A673 (cell line): ENCODE results near the gene NUDCD2.

Experiments used
- EZH2 ChIP-seq: fragments of 200-600 bp; sonication (generic); IDR thresholded peaks from 2 replicates; pipeline ENCODE4 v1.6.1; 2017; ENCODE audit warnings: borderline replicate concordance, low read depth, mild to moderate bottlenecking, mixed read lengths, antibody characterized with exemption, low read length; ENCODE audit not compliant: poor library complexity, severe bottlenecking
- TF ChIP-seq, protein P1 (sequence below): fragments of 300-800, 200-600 bp; sonication (generic); conservative IDR thresholded peaks from 2 replicates; pipeline ENCODE4 v1.5.1; 2017; ENCODE audit warnings: low read depth, mild to moderate bottlenecking, antibody characterized with exemption, low read length, moderate library complexity, mixed read lengths

DNA sequence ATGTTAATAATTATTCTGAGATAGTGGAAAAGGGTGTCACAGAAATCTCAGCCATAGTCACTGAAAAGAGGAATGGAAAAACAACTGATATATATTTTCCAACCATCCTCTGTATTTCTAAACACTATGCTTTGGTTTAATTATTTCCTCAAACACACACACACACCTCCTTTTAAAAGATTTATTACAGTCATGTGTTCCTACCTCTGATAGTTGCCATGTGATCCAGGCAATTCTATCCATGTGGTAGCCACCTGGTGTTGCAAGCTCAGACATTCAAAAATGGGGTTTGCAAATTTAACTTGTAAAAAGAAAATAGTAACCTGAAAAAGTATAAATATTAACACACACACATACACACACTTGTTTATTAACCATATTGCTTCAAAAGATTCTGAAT is 62.5 kb downstream of the NUDCD2 start:
- TF ChIP-seq, protein P1, sequence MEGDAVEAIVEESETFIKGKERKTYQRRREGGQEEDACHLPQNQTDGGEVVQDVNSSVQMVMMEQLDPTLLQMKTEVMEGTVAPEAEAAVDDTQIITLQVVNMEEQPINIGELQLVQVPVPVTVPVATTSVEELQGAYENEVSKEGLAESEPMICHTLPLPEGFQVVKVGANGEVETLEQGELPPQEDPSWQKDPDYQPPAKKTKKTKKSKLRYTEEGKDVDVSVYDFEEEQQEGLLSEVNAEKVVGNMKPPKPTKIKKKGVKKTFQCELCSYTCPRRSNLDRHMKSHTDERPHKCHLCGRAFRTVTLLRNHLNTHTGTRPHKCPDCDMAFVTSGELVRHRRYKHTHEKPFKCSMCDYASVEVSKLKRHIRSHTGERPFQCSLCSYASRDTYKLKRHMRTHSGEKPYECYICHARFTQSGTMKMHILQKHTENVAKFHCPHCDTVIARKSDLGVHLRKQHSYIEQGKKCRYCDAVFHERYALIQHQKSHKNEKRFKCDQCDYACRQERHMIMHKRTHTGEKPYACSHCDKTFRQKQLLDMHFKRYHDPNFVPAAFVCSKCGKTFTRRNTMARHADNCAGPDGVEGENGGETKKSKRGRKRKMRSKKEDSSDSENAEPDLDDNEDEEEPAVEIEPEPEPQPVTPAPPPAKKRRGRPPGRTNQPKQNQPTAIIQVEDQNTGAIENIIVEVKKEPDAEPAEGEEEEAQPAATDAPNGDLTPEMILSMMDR, result no peak
- TF ChIP-seq EZH2, result no peak
